WERI-Rb-1 (cell line): ENCODE data around the gene RFX1.

Experiments used
- DNase-seq: peaks from one replicate; pipeline ENCODE4 v3.0.0-alpha.2; 2020
- H3K27ac ChIP-seq: fragments of 250-450 bp; sonication (Bioruptor Pico); 2 replicates; pipeline ENCODE4 v1.5.1; 2020; ENCODE audit warnings: mild to moderate bottlenecking, moderate library complexity
- H3K27me3 ChIP-seq: fragments of 250-450 bp; sonication (Bioruptor Pico); 2 replicates; pipeline ENCODE4 v1.5.1; 2021; ENCODE audit warnings: mild to moderate bottlenecking, low read depth, moderate library complexity; ENCODE audit not compliant: insufficient read depth, severe bottlenecking
- H3K36me3 ChIP-seq: fragments of 250-450 bp; sonication (Bioruptor Pico); 2 replicates; pipeline ENCODE4 v1.5.1; 2020; ENCODE audit warnings: mild to moderate bottlenecking, moderate library complexity
- H3K4me3 ChIP-seq: 2 replicates; pipeline ENCODE4 v1.5.1; 2011; ENCODE audit warnings: low read depth, mild to moderate bottlenecking, control low read depth, low read length
- H3K9me3 ChIP-seq: fragments of 250-450 bp; sonication (Bioruptor Pico); 2 replicates; pipeline ENCODE4 v1.5.1; 2021; ENCODE audit warnings: mild to moderate bottlenecking, moderate library complexity; ENCODE audit not compliant: severe bottlenecking
- CTCF ChIP-seq: IDR thresholded peaks from 2 replicates; pipeline ENCODE4 v1.5.1; 2011; ENCODE audit warnings: low read depth, mild to moderate bottlenecking, control low read depth, inconsistent platforms, low read length

The RFX1 gene

GRCh38 chr19:13951043-13951442 lies 55.1 kb downstream of the RFX1 start:
- Histone ChIP-seq H3K27me3 (no peaks in the 10 kb centered on the region), H3K9me3 (no peaks in the 10 kb centered on the region), H3K27ac (no peak overlapping the region), H3K36me3 (peaks cover 19% of the 10 kb centered on the region), H3K4me3 (no peak overlapping the region)
- no peak for DNase-seq
- no peak for TF ChIP-seq CTCF

GRCh38 chr19:13946414-13946813 lies 59.7 kb downstream of the RFX1 start:
- Histone ChIP-seq H3K27ac (no peak overlapping the region), H3K4me3 (no peak overlapping the region), H3K9me3 (peaks cover 3% of the 10 kb centered on the region), H3K27me3 (no peaks in the 10 kb centered on the region), H3K36me3 (no peaks in the 10 kb centered on the region)
- no peak for DNase-seq
- no peak for TF ChIP-seq CTCF

GRCh38 chr19:13942023-13942684 lies 64.0 kb downstream of the RFX1 start:
- Histone ChIP-seq H3K4me3 (no peak overlapping the region), H3K9me3 (peaks cover 3% of the 10 kb centered on the region), H3K27me3 (no peaks in the 10 kb centered on the region), H3K27ac (no peak overlapping the region), H3K36me3 (no peaks in the 10 kb centered on the region)
- TF ChIP-seq CTCF: no peak
- no peak for DNase-seq

- H3K27ac ChIP-seq: no peak within 1 kb of the TSS
- no peaks in the 10 kb centered on the region for H3K27me3 ChIP-seq
- no peak for DNase-seq
- no peaks in the 10 kb centered on the region for H3K36me3 ChIP-seq
- TF ChIP-seq CTCF: no peak
- peaks cover 3% of the 10 kb centered on the region for H3K9me3 ChIP-seq
- H3K4me3 ChIP-seq: no peak within 1 kb of the TSS
Observed at GRCh38 chr19:13938301-13939064, 67.6 kb downstream of the RFX1 start, which contains the start of gene PODNL1. Gene PODNL1 (minus strand): TSS chr19:13938417. CDS start chr19:13938181, 236 bp downstream.

- Histone ChIP-seq H3K36me3 (no peaks in the 10 kb centered on the region), H3K27me3 (no peaks in the 10 kb centered on the region), H3K27ac (no peak overlapping the region), H3K4me3 (no peak overlapping the region), H3K9me3 (peaks cover 2% of the 10 kb centered on the region)
- peak; percentile 28 for DNase-seq
- TF ChIP-seq CTCF: no peak
Observed at GRCh38 chr19:13937479-13938300, 68.4 kb downstream of the RFX1 start.
